ENCODE measurements around the gene CELA2A. TPM values are rescaled to one million over a fixed set of nuclear protein-coding genes. Genes with fewer than 3 reads are reported as not detected.
A peak's percentile ranks its signal among the peaks of the same experiment; 100 is the strongest.

CELA2A gene
- total and polyA plus RNA-seq, 12 donors, result 0.97 to 45.4 (median 9.8) TPM

DNA sequence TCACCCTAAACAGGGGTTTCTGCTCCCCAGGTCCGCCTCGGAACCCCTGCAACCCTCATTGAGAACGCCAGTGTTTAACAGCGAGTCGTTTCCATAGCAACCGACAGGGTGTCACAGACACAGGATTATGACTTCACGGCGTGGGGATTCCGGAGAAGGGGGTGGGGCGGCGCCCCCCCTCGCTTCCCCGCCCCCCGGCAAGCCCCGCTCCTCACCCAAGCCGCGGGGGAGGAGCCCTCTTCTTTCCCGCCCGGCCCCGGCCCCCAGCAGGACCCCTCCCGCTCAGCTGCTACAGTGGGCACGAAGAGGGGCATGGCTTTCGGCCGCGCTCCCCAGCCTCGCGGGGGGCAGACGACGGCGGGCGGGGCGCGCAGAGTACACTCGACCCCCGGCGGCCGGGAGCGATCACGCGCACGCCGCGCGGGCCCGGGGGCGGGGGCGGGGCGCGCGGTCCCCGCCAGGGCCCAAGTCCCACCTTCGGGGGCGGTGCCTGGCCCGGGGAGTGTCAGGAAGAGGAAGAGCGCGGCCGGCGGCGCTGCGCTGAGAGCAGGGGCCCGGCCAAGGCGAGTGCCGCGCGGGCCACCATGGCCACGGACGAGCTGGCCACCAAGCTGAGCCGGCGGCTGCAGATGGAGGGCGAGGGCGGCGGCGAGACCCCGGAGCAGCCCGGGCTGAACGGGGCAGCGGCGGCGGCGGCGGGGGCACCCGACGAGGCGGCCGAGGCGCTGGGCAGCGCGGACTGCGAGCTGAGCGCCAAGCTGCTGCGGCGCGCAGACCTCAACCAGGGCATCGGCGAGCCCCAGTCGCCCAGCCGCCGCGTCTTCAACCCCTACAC is 46.9 kb upstream of the CELA2A start, which contains the start of gene EFHD2:
Gene EFHD2, plus strand, starts transcription at position 501 of the 835 bp plus-strand sequence. Its CDS starts 84 bp downstream, at position 585.
- WGBS, 4 donors, result 1 to 3% (median 1%) methylated on average over 14 to 99 of the region's 99 CpGs; no CpG with 5 or more reads in 1 of the 4 donors
- peak; percentile 74 to 87 (median 78) for DNase-seq
- Histone ChIP-seq H3K36me3 (replicated peaks in 1 of 2) (peaks cover 0 to 5% of the 10 kb centered on the region in 2 donors), H3K27me3 (no peaks in the 10 kb centered on the region), H3K4me1 (replicated peaks in 1 of 2) (peaks cover 27 to 32% of the 10 kb centered on the region in 2 donors), H3K27ac (peak within 1 kb of the TSS in 4 of 5 donors; percentile 8 to 77 (median 74)), H3K4me3 (peak within 1 kb of the TSS; percentile 42 to 87 (median 80)), H3K9me3 (replicated peaks in 1 of 3) (no peaks in the 10 kb centered on the region)
- intact Hi-C loops (cut with DNase I), result loop anchor here in 1 of 2 donors (5.0 kb wide), 1 partner anchor 37 kb away; no protein-coding TSS in a partner anchor
- peak; percentile 73 to 86 for TF ChIP-seq POLR2A (IDR thresholded peaks at IDR 0.05)
- TF ChIP-seq, protein P1, sequence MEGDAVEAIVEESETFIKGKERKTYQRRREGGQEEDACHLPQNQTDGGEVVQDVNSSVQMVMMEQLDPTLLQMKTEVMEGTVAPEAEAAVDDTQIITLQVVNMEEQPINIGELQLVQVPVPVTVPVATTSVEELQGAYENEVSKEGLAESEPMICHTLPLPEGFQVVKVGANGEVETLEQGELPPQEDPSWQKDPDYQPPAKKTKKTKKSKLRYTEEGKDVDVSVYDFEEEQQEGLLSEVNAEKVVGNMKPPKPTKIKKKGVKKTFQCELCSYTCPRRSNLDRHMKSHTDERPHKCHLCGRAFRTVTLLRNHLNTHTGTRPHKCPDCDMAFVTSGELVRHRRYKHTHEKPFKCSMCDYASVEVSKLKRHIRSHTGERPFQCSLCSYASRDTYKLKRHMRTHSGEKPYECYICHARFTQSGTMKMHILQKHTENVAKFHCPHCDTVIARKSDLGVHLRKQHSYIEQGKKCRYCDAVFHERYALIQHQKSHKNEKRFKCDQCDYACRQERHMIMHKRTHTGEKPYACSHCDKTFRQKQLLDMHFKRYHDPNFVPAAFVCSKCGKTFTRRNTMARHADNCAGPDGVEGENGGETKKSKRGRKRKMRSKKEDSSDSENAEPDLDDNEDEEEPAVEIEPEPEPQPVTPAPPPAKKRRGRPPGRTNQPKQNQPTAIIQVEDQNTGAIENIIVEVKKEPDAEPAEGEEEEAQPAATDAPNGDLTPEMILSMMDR (IDR thresholded peaks at IDR 0.05), result no peak

DNA sequence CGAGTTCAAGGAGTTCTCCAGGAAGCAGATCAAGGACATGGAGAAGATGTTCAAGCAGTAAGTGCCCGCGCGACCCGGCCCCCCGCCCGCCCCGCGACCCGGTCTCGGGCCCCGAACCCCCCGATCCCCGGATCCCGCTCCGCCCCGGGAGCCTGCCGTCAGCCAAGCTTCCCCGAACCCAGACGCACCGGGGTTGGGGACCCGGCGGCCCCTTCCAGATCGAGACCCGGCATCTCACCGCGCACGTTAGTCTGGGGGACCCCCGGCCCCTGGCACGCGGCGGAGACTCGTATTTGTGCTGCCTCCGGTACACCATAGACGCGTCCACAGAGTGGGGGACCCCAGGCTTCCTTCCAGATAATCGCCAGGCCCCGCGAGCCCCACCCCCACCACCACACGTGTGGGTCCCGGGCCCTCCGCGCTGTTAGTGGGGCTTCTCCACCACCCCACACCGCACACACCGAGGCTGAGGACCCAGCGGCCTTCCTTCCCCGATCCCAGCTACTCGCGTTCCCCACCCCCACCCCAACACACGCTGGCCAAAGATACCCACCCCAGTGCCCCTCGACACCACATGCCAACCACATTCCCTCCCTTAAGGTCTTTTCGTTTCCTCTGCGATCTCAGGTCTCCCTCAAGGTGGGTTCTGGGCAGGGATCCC is 46.2 kb upstream of the CELA2A start:
- H3K27ac ChIP-seq, result peak overlapping the region in 4 of 5 donors; percentile 8 to 77 (median 74)
- H3K9me3 ChIP-seq (replicated peaks in 1 of 3), result no peaks in the 10 kb centered on the region
- peaks cover 0 to 5% of the 10 kb centered on the region in 2 donors for H3K36me3 ChIP-seq (replicated peaks in 1 of 2)
- TF ChIP-seq, protein P1 (IDR thresholded peaks at IDR 0.05), result no peak
- no peak for TF ChIP-seq POLR2A (IDR thresholded peaks at IDR 0.05)
- intact Hi-C loops (cut with DNase I), result no loop called here
- 0 to 1% (median 1%) methylated on average over 1 to 53 of the region's 53 CpGs for WGBS, 4 donors
- H3K4me1 ChIP-seq (replicated peaks in 1 of 2), result peaks cover 27 to 36% of the 10 kb centered on the region in 2 donors
- DNase-seq, result peak in 4 of 7 donors; percentile 16 to 46 (median 24)
- no peaks in the 10 kb centered on the region for H3K27me3 ChIP-seq
- peak overlapping the region; percentile 42 to 87 (median 80) for H3K4me3 ChIP-seq

DNA sequence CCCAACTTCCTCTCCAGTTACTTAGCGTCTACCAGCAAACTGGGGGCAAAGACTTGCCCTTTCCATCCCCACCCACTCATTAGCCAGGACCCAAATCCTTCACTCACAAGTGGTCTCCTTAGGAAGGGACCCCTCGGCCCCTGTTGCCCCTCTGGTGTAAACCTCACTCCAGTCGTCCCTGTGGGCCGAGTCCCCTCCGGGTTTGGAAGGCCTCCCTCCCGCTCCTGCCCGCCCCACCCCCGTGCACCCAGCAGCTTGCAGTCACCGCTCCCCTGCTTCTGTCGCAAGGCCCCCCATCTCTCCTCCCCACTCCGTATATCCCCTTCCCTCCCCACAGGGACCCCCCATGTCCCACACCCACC is 45.7 kb upstream of the CELA2A start:
- intact Hi-C loops (cut with DNase I), result no loop called here
- H3K27me3 ChIP-seq, result no peaks in the 10 kb centered on the region
- peak overlapping the region; percentile 42 to 87 (median 80) for H3K4me3 ChIP-seq
- H3K4me1 ChIP-seq (replicated peaks in 1 of 2), result peaks cover 32 to 41% of the 10 kb centered on the region in 2 donors
- peak in 3 of 7 donors; percentile 11 to 48 (median 22) for DNase-seq
- TF ChIP-seq, protein P1 (IDR thresholded peaks at IDR 0.05), result no peak
- TF ChIP-seq POLR2A (IDR thresholded peaks at IDR 0.05), result no peak
- WGBS, 4 donors, result 10 to 32% (median 26%) methylated on average over 8 to 11 of the region's 11 CpGs
- no peaks in the 10 kb centered on the region for H3K9me3 ChIP-seq (replicated peaks in 1 of 3)
- H3K27ac ChIP-seq, result peak overlapping the region in 4 of 5 donors; percentile 8 to 77 (median 74)
- H3K36me3 ChIP-seq (replicated peaks in 1 of 2), result peaks cover 0 to 5% of the 10 kb centered on the region in 2 donors

DNA sequence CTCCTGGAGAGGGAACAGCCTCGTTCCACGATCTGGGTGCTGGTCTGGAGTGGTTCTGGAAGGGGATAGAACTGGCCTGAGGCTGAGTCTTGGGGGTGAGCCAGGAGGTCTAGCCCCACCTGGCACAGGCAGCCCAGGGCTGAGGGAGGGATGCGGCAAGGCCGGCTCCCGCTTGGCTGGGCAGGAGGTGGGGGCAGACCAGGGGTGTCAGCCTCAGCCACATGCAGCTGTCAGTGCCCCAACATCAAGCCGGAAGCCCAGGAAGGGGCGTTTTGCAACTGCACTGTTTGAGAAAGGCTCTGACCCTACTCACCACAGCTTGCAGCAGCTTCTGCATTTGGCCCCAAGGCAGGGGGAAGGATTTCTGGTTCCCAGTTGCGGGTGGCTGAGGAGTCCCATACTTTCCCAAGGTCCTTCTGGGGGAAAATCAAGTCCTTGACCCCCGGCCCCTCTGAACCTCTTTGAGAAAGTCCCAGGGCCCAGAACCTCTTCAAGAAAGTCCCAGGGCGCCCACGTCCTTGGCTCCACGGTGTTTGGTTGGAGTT is 44.9 kb upstream of the CELA2A start:
- peaks cover 0 to 5% of the 10 kb centered on the region in 2 donors for H3K36me3 ChIP-seq (replicated peaks in 1 of 2)
- peak overlapping the region in 2 of 4 donors; percentile 85 to 87 for H3K4me3 ChIP-seq
- no peak for TF ChIP-seq POLR2A (IDR thresholded peaks at IDR 0.05)
- TF ChIP-seq, protein P1 (IDR thresholded peaks at IDR 0.05), result no peak
- H3K4me1 ChIP-seq (replicated peaks in 1 of 2), result peaks cover 39 to 49% of the 10 kb centered on the region in 2 donors
- H3K27ac ChIP-seq, result peak overlapping the region in 4 of 5 donors; percentile 27 to 83 (median 76)
- H3K9me3 ChIP-seq (replicated peaks in 1 of 3), result no peaks in the 10 kb centered on the region
- DNase-seq, result peak; percentile 49 to 77 (median 61)
- H3K27me3 ChIP-seq, result no peaks in the 10 kb centered on the region
- intact Hi-C loops (cut with DNase I), result no loop called here
- 17 to 36% (median 27%) methylated on average over 1 to 12 of the region's 12 CpGs for WGBS, 4 donors

Data from adrenal gland (tissue), 12 donors.